IMR-90 (cell line): ENCODE measurements around the gene NHSL2. TPM values are rescaled to one million over a fixed set of nuclear protein-coding genes. Genes with fewer than 3 reads are reported as not detected.

Source experiments
- ATAC-seq: fragments of 200-7000 bp; cut with Tn5 transposase; 2 replicates; pipeline ENCODE4 v1.9.1; 2020; ENCODE audit warnings: low read depth, mild to moderate bottlenecking, moderate library complexity
- BruUV-seq: library from RNA; stranded (reverse); fragments of 400-500 nt; replicated peaks from 2 replicates; lab custom pipeline; 2021; lab: Mats Ljungman, UMichigan
- CTCF ChIA-PET: fragments of 300-600 bp; formaldehyde crosslinking; extraction: SDS; loops from one replicate; lab custom pipeline; 2021; ENCODE audit warnings: antibody characterized with exemption; lab: Yijun Ruan, JAX
- POLR2A ChIA-PET: fragments of 300-600 bp; sonication (Branson Sonifier 250); formaldehyde crosslinking; loops from one replicate; lab custom pipeline; 2022; ENCODE audit warnings: antibody characterized with exemption; ENCODE audit not compliant: unreplicated experiment; lab: Charles Lee
- DNase-seq: peaks from one replicate; pipeline ENCODE4 v3.0.0; 2013
- H2AFZ ChIP-seq: replicated peaks from 2 replicates; pipeline ENCODE3; 2013; ENCODE audit warnings: low read length, mild to moderate bottlenecking; ENCODE audit not compliant: poor library complexity
- H2AK5ac ChIP-seq: 2 replicates; pipeline ENCODE4 v1.6.1; 2013; ENCODE audit warnings: low read depth, low read length, inconsistent platforms
- H2AK9ac ChIP-seq: replicated peaks from 2 replicates; pipeline ENCODE3; 2013; ENCODE audit warnings: mild to moderate bottlenecking, low read depth, low read length, moderate library complexity; ENCODE audit not compliant: poor library complexity
- H2BK120ac ChIP-seq: 2 replicates; pipeline ENCODE4 v1.6.1; 2013; ENCODE audit warnings: low read depth, low read length, inconsistent platforms
- H2BK15ac ChIP-seq: 3 replicates; pipeline ENCODE4 v1.6.1; 2013; ENCODE audit warnings: low read depth, low read length, inconsistent platforms
- H2BK20ac ChIP-seq: 2 replicates; pipeline ENCODE4 v1.6.1; 2013; ENCODE audit warnings: low read depth, mild to moderate bottlenecking, inconsistent platforms, low read length, moderate library complexity
- H2BK5ac ChIP-seq: 2 replicates; pipeline ENCODE4 v1.6.1; 2013; ENCODE audit warnings: mild to moderate bottlenecking, low read depth, low read length, inconsistent platforms; ENCODE audit not compliant: poor library complexity, severe bottlenecking
- H3K14ac ChIP-seq: replicated peaks from 2 replicates; pipeline ENCODE4 v1.6.1; 2013; ENCODE audit warnings: low read depth, low read length, inconsistent platforms
- H3K18ac ChIP-seq: 2 replicates; pipeline ENCODE4 v1.6.1; 2013; ENCODE audit warnings: low read depth, low read length, control low read depth
- H3K23ac ChIP-seq: 2 replicates; pipeline ENCODE4 v1.6.1; 2013; ENCODE audit warnings: low read depth, low read length, inconsistent platforms
- H3K27ac ChIP-seq: 2 replicates; pipeline ENCODE4 v1.5.1; 2013; ENCODE audit warnings: mild to moderate bottlenecking, control low read depth, low read length; ENCODE audit not compliant: insufficient read depth
- H3K27me3 ChIP-seq: 2 replicates; pipeline ENCODE4 v1.6.1; 2013; ENCODE audit warnings: low read length; ENCODE audit not compliant: control insufficient read depth, insufficient read depth
- H3K36me3 ChIP-seq: 2 replicates; pipeline ENCODE4 v1.6.1; 2013; ENCODE audit warnings: low read length, mixed read lengths; ENCODE audit not compliant: control insufficient read depth, insufficient read depth
- H3K4ac ChIP-seq: 2 replicates; pipeline ENCODE4 v1.6.1; 2013; ENCODE audit warnings: low read depth, low read length, inconsistent platforms
- H3K4me1 ChIP-seq: 2 replicates; pipeline ENCODE4 v1.6.1; 2013; ENCODE audit warnings: low read length, mixed read lengths; ENCODE audit not compliant: control insufficient read depth, insufficient read depth
- H3K4me2 ChIP-seq: 2 replicates; pipeline ENCODE4 v1.6.1; 2013; ENCODE audit warnings: low read depth, mild to moderate bottlenecking, control low read depth, low read length, moderate library complexity
- H3K4me3 ChIP-seq: 2 replicates; pipeline ENCODE4 v1.5.1; 2013; ENCODE audit warnings: low read depth, mild to moderate bottlenecking, control low read depth, low read length, moderate library complexity; ENCODE audit not compliant: insufficient read depth
- H3K56ac ChIP-seq: 2 replicates; pipeline ENCODE4 v1.6.1; 2013; ENCODE audit warnings: low read length, inconsistent platforms; ENCODE audit not compliant: insufficient read depth; ENCODE audit errors: extremely low read depth
- H3K79me1 ChIP-seq, 2 experiments: 2 replicates each; pipeline ENCODE4 v1.6.1; 2013; ENCODE audit warnings: low read length in 2 of 2, inconsistent platforms in 1 of 2, low read depth in 1 of 2
- H3K9ac ChIP-seq: 2 replicates; pipeline ENCODE4 v1.6.1; 2013; ENCODE audit warnings: low read depth, low read length, control low read depth
- H3K9me1 ChIP-seq: 2 replicates; pipeline ENCODE4 v1.6.1; 2013; ENCODE audit warnings: low read length, inconsistent platforms; ENCODE audit not compliant: insufficient read depth
- H3K9me3 ChIP-seq: 2 replicates; pipeline ENCODE4 v1.6.1; 2013; ENCODE audit warnings: low read length; ENCODE audit not compliant: control insufficient read depth, insufficient read depth
- H4K20me1 ChIP-seq: 2 replicates; pipeline ENCODE4 v1.6.1; 2013; ENCODE audit warnings: low read length, inconsistent platforms; ENCODE audit not compliant: insufficient read depth
- H4K5ac ChIP-seq: 2 replicates; pipeline ENCODE4 v1.6.1; 2013; ENCODE audit warnings: mild to moderate bottlenecking, low read depth, low read length, control low read depth
- H4K8ac ChIP-seq, 2 experiments: 2 replicates each; pipeline ENCODE4 v1.6.1; 2013; ENCODE audit warnings: low read depth in 2 of 2, low read length in 2 of 2, control low read depth in 1 of 2, inconsistent platforms in 1 of 2
- H4K91ac ChIP-seq: 2 replicates; pipeline ENCODE4 v1.6.1; 2013; ENCODE audit warnings: low read depth, low read length, inconsistent platforms; ENCODE audit not compliant: insufficient read depth
- CTCF ChIP-seq: conservative IDR thresholded peaks from 2 replicates; pipeline ENCODE4 v1.5.1; 2012; ENCODE audit warnings: mild to moderate bottlenecking, low read depth, low read length, improper control_type of control experiment
- ELK1 ChIP-seq: fragments of 150-350 bp; IDR thresholded peaks from 2 replicates; pipeline ENCODE4 v1.6.1; 2016; ENCODE audit warnings: low read depth, mild to moderate bottlenecking, low read length, moderate library complexity, borderline replicate concordance
- FOS ChIP-seq: fragments of 150-350 bp; IDR thresholded peaks from 2 replicates; pipeline ENCODE4 v1.6.1; 2016; ENCODE audit warnings: low read depth, low read length
- POLR2A ChIP-seq: IDR thresholded peaks from 2 replicates; pipeline ENCODE4 v1.6.1; 2012; ENCODE audit warnings: mild to moderate bottlenecking, low read depth, low read length
- WGBS, 2 experiments: methylation state at CpG; one replicate each; pipeline versions ENCODE4 v1.1.5 to v1.1.7; 2013; ENCODE audit warnings: missing lambda C conversion rate in 2 of 2; ENCODE audit not compliant: insufficient read length in 1 of 2; ENCODE audit errors: extremely low coverage in 2 of 2; 5-methylcytosine and 5-hydroxymethylcytosine counted together
- dilution Hi-C: fragments of 300-500 bp; cut with HindIII; formaldehyde crosslinking; loops from one replicate; pipeline ENCODE4 v1.14.3; 2018; ENCODE audit warnings: low sequenced_read_pairs; ENCODE audit not compliant: unreplicated experiment
- in situ Hi-C: fragments of 300-500 bp; cut with MboI; formaldehyde crosslinking; loops from 3 replicates; pipeline ENCODE4 v1.14.3; 2019; ENCODE audit warnings: low sequenced_read_pairs, inconsistent platforms, mixed read lengths
- intact Hi-C: fragments of 100-400 bp; cut with micrococcal nuclease; formaldehyde crosslinking; loops from 2 replicates; pipeline ENCODE4 v1.10.0; 2022
- polyA plus RNA-seq, 3 experiments: library from polyadenylated mRNA; depleted of rRNA; stranded (reverse); fragments of >200 nt; gene quantifications; 2 replicates each; pipeline ENCODE4 v1.2.3, GENCODE V29; 2012; ENCODE audit warnings: low replicate concordance in 1 of 3
- total RNA-seq: library from RNA; depleted of rRNA; stranded (reverse); fragments of >200 nt; gene quantifications from 2 replicates; pipeline ENCODE4 v1.2.3, GENCODE V29; 2012

The NHSL2 gene
- total and polyA plus RNA-seq, 2 of the 4 experiments (the other 2 are of a cell fraction): 0.72 to 0.75 TPM

- Histone ChIP-seq H3K27ac (no peak overlapping the region), H3K9me1 (no peaks in the 10 kb centered on the region), H2BK120ac (no peak overlapping the region), H3K36me3 (no peaks in the 10 kb centered on the region), H2BK20ac (no peak overlapping the region), H3K4me3 (no peak overlapping the region), H3K4me2 (no peak overlapping the region), H3K14ac (no peak overlapping the region), H3K9me3 (no peaks in the 10 kb centered on the region), H3K4me1 (no peaks in the 10 kb centered on the region), H3K23ac (no peak overlapping the region), H2AK5ac (no peak overlapping the region), H4K8ac (no peak overlapping the region), H3K27me3 (peaks cover 45% of the 10 kb centered on the region), H2BK15ac (no peak overlapping the region), H4K5ac (no peak overlapping the region), H4K20me1 (no peaks in the 10 kb centered on the region; the same call in 1 of the 2 replicates), H3K9ac (no peak overlapping the region), H4K91ac (no peak overlapping the region), H2BK5ac (no peak overlapping the region), H2AK9ac (no peak overlapping the region), H3K79me1 (no peaks in the 10 kb centered on the region), H3K56ac (no peak overlapping the region), H3K4ac (no peak overlapping the region), H3K18ac (no peak overlapping the region), H2AFZ (no peak overlapping the region)
- ChIA-PET POLR2A (no interaction called here), CTCF (interaction anchor here (0.8 kb wide), 1 partner anchor 10 kb away, joined by 3 read pairs; no protein-coding TSS in a partner anchor)
- in situ Hi-C loops (no loop called here), dilution Hi-C loops (no loop called here), intact Hi-C loops (no loop called here)
- WGBS, 2 experiments: no CpG with 5 or more reads among the region's 2 CpGs
- ATAC-seq: no peak
- BruUV-seq: no TSS peak
- no peak for DNase-seq
- TF ChIP-seq FOS: no peak
- TF ChIP-seq CTCF: no peak
- no peak for TF ChIP-seq ELK1
- TF ChIP-seq POLR2A: no peak
Observed at GRCh38 chrX:72145181-72145580, 234.5 kb downstream of the NHSL2 start.
